NCI-H510A (cell line): ENCODE results near the gene ANKRD23.
A peak's percentile ranks its signal among the peaks of the same experiment; 100 is the strongest.
"Not testable (repeated sequence)": the region's sequence is repeated elsewhere in the genome, so short reads cannot be mapped to it uniquely, and the experiment has no call there.

Experiments
- DNase-seq: peaks from one replicate; lab custom pipeline; 2025; lab: John Stamatoyannopoulos, UW

ANKRD23 gene

DNA sequence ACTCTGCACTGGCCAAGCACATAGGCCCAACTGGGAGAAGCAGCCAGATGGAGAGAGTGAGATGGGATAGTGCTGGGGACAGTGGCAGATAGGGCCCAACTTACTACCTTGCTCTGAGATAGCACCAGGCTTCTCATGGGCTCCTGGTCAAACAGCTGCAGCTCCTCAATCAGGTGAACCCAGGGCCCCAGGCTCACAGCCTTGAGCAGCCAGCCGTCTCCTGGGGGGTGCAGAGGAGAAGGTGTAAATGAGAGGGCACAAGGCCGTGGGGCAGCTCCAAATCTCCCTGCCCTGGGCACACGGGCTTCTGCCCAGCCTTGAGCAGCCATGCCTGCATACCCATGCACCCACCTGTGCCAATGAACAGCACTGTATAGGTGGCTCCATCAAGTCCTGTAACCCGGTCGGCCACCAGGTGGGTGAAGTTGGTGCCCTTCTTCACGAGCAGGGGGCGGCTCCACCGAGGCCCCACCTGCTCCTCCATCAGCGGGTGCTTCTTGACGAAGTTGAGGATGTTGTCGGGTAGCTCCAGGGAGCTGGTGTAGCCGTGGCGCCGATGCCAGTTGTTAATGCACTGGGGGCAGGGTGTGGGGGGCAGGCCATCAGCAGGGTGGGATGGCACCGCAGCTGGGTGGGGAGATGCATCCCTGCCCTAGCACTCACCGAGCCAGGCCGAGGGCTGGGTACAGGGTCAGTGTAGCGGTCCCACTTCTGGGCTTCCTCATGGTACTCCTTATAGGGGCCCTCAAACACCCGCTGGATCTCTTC lies 19.9 kb upstream of the ANKRD23 start:
- DNase-seq: no peak

DNA sequence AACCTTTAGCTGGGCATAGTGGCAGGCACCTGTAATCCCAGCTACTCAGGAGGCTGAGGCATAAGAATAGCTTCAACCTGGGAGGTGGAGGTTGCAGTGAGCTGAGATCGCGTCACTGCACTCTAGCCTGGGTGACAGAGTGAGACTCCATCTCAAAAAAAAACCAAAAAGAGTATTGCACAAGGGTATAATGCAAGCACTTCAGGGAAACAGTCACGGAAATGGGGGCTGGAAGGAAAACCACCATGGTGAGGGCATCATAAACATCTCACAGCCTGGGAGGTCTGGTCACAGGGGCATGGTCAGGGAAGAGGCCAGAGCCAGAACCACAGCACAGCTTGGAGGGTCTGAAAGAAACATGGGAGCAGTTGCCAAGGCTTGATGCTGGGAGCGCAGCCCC lies 19.2 kb upstream of the ANKRD23 start:
- DNase-seq: not testable (repeated sequence)

DNA sequence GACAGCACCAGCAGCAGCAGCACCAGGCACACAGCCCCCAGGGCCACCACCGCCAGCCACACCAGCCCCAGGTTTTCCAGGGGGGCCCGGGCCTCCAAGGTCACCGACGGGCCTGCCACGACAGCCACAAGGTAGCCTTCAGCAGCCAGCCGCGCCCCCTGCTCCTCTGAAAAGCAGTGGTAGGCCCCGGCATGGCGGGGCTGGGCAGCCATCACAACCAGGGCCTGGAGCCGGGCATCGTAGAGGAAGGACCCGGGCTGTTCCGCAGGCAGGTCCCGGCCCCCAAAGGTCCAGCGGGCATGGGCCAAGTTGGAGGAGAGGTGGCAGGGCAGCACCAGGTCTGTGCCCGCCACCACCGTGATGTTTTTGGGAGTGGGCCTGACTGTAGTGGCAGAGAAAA lies 17.3 kb upstream of the ANKRD23 start:
- no peak for DNase-seq

DNA sequence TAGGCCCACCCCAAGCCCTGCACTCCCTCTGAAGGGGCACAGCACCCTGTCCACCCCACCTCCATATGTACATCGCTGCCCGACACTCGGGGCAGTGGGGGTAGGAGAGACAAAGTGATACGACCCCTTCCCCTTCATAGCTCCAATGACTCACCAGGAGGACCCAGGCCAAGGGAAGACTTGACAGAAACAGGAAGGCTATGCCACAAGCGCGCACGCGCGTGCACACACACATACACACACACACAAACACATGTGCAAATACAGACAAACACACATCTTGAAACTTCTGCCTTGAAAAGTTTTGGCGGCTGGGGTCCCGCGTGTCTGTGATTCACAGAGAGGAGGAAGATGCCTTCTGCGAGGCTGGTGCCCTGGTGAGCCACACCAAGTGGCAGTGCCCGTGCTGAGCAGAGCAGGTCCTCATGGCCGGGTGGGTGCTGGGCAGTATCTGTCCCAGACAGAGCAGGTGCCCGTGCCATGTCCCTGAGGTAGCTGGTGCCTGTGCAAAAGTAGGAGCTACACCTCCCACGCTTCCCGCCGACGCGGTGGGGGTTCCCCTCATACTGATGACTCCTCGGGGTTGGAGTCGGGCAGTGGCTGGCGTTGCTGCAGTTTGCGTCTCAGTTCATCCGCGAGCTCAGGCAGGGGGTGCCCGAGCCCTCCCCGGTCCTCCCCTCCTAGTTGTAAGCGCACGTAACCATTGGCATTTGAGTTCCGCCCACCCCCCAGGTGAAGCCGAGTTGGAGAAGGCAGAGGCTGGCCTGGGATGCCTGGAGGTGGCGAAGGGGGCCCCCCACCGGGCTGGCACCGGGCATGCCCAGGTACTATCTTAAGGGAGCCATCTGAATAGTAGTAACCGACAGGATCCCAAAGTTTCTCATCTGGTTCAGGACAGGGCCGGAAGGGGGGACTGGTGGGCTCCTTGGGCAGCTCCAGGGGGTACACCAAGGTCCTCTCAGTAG lies 16.5 kb upstream of the ANKRD23 start:
- no peak for DNase-seq

DNA sequence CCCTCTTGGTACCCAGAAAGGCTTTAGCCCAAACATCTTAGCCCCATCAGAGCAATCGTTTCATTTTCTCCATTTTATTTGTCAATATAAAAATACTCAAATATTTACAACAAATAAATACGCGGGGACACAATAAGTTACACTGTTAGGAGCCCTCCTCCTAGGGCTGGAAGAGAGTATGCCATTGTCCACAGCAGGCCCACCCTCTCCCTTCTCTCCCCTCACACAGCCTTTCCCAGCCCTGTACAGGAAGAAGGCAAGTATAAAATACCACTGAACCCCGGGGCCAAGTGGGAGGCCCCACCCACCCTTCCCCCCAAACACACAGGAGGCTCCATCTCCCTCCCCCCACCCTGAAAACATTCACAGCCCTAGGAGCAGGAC lies 15.9 kb upstream of the ANKRD23 start:
- DNase-seq: no peak

DNA sequence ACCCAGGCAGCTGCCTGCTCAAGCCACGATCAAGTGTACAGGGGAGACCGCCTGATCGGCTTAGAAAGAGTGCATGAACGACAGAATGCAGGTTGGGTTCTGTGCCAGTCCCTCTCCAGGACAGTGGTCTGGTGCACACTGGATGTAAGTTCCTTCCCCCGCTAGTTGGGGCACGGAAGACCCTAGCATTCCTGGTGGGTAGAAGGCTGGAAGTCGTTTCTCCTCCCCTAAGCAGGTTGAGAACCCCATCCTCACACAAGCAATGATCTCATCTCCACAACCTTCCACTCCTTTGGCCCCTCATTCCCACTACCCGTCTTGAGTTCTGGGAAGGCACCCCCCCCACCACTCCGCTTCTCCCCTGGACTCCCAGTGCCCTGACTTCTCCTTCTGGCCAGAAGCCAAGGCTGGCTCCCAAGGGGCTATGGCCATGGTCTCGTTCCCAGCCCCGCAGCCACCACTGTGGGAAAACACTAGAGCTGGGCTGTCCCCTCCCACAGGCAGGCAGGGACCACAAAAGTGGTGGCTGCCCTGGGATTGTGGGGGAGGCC lies 15.4 kb upstream of the ANKRD23 start:
- DNase-seq: no peak

DNA sequence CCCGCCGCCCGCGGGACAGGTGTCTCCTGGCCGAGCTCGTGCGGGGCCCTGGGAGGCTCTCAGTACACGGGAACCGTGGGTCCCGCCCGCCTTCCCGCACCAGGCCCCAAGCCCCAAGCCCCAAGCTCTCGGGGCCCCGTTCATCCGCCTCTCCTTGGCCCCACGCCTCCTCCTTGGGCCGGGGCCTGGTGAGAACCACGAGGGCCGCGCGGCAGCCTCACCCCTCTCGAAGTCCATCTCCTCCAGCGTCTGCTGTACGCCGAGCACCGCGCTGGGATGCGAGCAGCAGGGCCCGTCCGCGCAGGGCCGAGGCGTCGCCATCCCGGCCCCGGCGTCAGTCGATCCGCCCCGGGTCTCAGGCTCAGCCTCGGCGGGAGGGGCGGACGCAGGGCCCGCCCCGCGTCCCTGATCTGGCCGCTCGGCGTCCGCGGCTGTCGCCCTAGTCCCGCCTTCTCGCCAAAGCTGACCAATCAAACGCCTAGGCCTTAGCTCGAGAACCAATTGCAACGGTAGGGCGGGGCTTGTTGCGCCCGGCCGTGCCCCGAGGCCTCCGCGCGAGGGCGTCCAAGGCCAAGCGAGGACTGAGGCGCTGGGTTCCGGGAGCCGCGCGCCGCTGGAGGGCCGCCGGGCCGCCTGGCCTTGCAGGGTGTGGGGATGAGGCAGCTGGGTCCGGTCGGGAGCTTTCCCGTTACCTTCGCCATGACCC lies 14.0 kb upstream of the ANKRD23 start, which contains the start of gene ANKRD39:
ANKRD39 (minus strand) TSS at position 350 of the 706 bp plus-strand sequence; CDS start at position 321, 29 bp downstream.
- DNase-seq: peak; percentile 92

DNA sequence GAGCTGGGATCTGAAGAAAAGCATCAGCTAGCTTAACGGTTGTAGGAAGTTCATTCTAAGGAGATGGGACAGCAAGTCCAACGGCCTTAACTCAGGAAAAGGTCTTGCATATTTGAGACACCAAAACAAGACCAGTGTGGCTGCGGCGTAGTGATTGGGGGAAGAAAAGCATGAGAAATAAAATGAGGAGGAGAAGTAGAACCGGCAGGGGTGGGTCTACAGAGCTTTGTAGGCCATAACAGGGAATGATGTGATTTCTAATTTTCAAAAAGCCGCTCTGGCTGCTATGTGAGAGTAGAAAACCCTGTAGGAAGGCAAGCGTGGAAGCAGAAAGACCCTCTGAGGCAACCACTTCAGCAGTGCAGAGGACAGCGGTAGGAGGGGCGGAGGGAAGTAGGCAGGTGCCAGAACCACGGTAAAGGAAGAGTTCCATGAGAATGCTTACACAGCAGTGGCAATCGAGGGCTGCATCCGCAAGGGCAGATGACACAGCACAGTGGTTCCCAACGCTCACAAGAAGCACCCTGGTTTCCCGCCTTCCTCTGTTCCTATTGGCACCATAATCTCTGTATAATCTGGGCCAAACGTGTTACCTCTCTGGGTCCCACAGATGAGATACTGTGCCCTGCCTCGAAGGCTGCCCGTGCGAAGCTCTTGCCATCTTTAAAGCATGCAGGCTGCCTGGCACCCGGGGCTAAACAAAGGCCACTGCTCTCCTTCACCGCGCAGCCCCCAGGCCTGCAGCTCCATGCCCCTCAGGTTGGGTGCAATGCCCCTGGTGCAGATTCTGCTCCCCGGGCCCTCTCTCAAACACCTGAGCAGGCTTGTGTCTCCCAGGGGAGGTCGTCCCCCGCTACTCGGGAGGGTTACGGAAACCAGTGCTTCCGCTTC lies 13.2 kb upstream of the ANKRD23 start:
- DNase-seq: peak; percentile 30

DNA sequence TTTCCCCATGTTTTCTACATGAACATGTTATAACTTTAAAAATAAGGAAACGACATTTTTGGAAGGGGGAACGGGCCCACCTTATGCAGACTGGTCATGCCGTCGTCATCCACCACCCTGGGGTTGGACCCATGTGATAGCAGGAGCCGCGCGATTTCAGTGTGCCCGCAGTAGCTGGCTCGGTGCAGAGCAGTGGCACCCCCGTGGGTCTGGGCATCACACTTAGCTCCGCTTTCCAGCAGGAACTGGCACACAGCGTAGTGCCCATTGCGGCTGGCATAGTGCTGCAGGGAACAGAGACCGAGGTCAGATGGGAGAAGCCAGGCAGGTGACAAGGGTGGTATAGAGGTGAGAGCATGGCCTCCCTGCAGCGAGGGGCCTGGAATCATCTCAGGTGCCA lies 9.5 kb upstream of the ANKRD23 start:
- DNase-seq: no peak

DNA sequence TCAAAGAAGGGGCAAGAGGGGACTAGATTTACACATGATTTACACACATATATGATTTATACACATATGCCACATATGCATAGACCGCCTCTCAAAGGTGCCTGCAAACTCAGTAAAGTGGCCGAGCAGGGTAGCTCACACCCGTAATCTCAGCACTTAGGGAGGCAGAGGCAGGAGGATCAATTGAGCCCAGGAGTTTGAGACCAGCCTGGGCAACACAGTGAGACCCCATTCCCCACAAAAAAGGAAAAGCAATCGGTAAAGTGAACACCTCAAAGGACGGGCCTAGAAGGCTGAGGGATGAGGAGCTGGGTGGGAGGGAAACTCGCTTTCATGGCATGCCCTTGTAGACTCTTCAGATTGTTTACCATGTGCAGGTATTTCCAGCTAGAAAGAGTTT lies 8.8 kb upstream of the ANKRD23 start:
- no peak for DNase-seq

DNA sequence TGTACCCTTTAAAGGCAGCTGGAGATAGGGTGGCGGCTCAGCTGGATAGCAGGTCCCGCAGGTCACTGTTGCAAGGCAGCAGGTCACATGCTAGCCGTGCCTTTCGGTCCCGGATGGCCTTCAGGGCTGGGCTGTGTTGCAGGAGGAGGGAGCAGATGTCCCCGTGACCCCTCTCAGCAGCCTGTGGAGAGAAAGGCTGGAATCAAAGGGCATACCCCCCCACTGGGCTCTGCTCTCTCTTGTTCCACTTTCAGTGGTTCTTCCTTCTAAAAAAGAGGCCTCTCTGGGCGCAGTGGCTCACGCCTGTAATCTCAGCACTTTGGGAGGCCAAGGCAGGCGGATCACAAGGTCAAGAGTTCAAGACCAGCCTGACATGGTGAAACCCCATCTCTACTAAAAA lies 4.4 kb upstream of the ANKRD23 start:
- DNase-seq: no peak

DNA sequence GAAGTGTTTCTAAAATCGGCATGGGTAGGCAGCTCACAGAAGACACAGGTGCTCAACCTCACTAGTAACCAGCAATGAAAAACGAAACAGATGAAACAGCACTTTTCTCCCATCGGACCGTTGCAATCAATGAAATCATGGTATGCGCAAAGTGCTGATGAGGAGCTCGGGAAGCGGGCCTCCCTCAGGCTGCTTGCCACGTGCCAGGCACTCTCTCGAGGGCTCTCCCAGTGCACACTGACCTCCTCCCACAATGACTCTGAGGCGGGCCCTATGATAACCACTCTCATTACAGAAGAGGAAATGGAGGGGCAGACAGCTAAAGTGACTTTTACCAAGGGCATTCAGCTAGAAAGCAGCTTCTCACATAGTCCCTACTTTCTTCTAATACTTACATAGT lies 3.8 kb upstream of the ANKRD23 start:
- no peak for DNase-seq

DNA sequence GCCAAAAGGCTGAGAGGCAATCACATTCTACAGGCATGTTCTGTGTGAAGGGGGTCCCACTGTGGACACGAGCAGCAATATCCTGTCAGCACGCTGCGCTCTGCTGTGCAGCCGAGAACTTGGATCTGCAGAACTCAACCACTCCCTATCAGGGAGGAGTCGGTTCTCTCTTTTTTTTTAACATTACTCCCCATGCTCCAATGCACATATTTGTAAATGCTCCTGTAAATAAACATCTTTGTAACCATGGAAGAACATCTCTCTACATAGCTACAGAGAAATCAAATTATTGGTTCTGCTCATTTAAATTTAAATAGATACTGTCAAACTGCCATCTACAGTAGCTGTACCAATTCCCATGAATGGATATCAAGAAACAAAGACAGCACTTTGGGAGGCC lies 3.0 kb upstream of the ANKRD23 start:
- no peak for DNase-seq

DNA sequence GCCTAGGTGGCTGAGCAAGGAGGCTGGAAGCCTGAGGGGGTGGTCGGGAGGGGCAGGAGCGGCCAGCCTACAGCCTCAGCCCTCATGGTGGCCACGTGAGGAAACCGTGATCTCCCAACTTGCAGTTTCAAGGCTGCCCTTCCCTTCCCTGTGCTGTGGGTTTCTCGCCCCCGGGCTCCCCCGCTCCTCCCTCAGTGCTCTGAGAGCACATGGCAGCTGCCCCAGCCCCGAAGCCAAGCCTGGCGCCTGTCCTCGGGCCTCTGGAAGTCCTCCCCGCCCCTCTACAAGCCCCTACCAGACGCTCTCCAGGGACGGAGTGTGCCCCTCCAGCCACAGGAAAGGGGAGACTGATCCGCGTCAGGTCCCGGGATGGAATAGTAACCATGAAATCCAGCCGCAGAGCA lies 586 bp upstream of the ANKRD23 start:
- DNase-seq: no peak

DNA sequence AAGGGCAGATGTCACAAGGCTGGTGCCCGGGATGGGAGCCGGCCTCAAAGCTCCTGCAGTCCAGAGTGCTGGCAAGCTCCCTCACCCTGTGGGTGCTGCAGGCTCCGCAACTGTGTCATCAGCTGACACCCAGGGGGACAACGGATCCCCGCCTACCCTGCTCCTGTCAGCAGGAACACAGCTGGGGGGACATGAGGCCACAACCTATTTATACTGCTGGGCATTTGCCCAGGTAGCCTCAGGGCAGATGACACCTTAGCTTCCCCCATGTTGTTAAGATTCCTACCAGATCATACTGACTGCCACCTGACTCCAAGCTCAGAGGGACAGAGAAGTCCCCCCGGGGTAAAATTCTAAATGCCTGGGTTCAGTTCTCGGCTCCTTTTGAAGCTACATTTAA lies 1.2 kb downstream of the ANKRD23 start:
- no peak for DNase-seq

DNA sequence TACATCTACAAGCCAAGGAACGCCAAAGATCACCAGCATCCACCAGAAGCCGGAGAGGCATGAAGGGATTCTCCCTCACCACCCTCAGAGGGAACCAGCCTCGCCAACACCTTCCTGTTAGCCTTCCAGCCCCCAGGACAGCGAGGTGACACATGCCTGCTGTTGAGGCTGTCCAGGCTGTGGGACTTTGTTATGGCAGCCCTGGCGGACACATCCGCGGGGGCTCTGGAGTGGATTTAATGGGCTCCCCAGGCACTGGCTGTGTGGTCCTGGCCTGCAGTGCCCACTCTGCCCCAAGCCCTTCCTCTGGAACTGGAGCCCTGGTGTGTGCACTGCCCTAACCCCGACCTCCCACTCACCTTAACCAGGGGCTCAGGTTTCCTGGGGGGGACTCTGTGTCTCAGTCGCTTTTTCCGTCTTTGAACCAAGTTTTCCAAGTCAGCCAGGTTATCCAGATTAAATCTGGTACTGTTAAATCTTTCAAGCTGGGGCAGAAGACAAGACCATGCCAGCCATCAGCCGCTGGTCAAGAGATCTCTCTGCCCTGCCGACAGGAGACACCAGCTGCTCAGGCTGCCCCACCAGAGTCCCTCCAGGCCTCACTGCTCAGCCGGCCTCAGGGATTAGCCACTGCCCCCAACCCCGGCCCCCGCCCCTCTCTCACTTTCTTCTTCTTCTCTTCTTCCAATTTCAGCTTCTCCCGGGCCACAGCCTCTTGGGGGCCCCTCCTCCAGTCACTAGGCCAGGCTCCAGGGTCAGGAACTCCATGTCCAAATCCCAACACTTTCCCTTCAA lies 1.9 kb downstream of the ANKRD23 start:
- no peak for DNase-seq

DNA sequence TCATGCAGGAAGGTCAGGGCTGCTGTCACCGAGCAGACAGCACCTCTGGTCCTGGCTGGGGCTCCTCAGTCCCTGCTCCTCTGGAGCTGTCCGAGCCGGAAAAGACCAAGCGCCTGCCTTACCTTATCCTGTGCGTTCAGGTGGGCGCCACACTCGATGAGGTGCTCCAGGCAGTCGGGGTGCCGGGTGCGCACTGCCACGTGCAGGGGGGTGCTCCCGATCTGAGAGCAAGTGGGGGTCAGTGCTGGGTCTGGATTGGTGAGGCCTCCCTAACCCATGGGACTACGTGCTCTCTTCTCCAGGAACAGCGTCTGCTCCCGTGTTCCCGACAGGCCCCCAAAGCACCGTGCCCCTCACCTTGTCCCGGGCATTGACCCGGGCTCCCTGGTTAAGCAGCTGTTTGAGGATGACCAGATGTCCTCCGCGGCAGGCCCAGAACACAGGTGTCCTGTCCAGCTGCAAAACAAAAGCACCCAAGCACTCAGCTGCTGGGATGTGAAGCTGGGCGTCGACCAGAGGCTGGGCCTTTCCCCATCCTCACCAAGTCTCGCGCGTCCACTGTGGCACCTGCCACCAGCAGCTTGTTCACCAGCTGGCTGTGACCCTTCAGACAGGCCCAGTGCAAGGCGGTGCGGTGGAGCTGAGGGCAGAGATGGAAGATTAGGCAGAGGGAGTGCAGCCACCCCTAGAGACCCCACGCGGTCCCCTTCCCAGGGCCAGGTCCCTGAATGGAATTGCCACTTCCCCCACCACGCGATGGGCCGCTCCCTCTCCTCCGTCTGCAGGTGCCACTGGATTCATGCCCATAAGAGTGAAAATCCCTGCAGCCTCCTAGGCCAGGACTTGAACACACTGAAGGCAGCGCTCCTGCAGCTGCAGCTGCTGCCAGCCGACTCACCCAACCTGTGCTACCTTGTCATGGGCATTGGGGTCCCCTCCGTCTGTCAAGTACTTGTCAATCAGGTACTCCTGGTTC lies 3.7 kb downstream of the ANKRD23 start:
- DNase-seq: no peak

DNA sequence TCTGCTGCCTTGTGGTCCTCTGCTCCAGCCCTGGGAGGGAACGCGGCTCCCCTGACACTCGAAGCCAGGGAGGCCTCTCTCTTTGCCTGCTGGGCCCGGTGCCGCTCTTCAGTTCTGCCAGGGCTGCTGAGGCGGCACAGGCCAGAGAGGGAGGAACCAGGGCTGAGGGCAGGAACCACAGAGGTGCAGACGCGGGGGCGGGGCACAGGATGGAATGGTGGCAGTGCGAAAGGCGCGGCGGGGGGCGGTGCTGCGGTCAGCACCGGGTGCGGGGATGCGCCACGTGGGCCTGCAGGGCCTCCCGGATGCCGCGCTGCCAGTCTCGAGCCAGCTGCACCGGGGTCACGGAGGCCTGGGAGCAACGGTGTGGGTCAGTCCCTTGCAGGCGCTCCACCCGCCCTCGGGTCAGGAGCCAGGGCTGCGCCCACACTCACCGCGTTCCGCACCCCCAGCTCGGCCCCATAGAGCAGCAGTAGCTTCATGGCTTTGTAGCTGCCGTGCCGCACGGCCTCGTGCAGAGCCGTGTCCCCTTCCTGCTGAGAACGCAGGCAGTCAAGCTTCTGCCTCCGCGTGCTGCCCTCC lies 4.4 kb downstream of the ANKRD23 start:
- DNase-seq: no peak
